Chondrocyte (in vitro differentiated cells): ENCODE results near the gene TALDO1. TPM values are rescaled to one million over a fixed set of nuclear protein-coding genes. Genes with fewer than 3 reads are reported as not detected.

Source experiments
- DNase-seq: peaks from one replicate; pipeline ENCODE4 v3.0.0; 2021; ENCODE audit warnings: mixed read lengths, low spot score
- H3K27ac Mint-ChIP-seq: one replicate; pipeline ENCODE4 v1.8.0; 2021; ENCODE audit warnings: mild to moderate bottlenecking, moderate library complexity, mixed read lengths; ENCODE audit not compliant: unreplicated experiment
- H3K27me3 Mint-ChIP-seq: 2 replicates; pipeline ENCODE4 v1.8.0; 2021; ENCODE audit warnings: low read depth, mixed read lengths
- H3K36me3 Mint-ChIP-seq: 2 replicates; pipeline ENCODE4 v1.8.0; 2021; ENCODE audit warnings: low read depth, mixed read lengths
- H3K4me1 Mint-ChIP-seq: 2 replicates; pipeline ENCODE4 v1.8.0; 2021; ENCODE audit warnings: low read depth, mild to moderate bottlenecking, mixed read lengths
- H3K4me3 Mint-ChIP-seq: one replicate; pipeline ENCODE4 v1.8.0; 2021; ENCODE audit warnings: mild to moderate bottlenecking, moderate library complexity, mixed read lengths; ENCODE audit not compliant: unreplicated experiment
- H3K9me3 Mint-ChIP-seq: 2 replicates; pipeline ENCODE4 v1.8.0; 2021; ENCODE audit warnings: low read depth, mixed read lengths
- total RNA-seq: library from RNA; stranded (reverse); gene quantifications from 3 replicates; pipeline ENCODE4 v1.2.1, GENCODE V29; 2021
- TF ChIP-seq, protein P1 (sequence below): fragments of 200-600 bp; sonication (generic); IDR thresholded peaks from 2 replicates; pipeline ENCODE4 v1.5.0; 2021; ENCODE audit warnings: antibody characterized with exemption, mild to moderate bottlenecking, moderate library complexity

Gene TALDO1
- total RNA-seq, 1 donor from 2014 or later = 151 TPM

DNA sequence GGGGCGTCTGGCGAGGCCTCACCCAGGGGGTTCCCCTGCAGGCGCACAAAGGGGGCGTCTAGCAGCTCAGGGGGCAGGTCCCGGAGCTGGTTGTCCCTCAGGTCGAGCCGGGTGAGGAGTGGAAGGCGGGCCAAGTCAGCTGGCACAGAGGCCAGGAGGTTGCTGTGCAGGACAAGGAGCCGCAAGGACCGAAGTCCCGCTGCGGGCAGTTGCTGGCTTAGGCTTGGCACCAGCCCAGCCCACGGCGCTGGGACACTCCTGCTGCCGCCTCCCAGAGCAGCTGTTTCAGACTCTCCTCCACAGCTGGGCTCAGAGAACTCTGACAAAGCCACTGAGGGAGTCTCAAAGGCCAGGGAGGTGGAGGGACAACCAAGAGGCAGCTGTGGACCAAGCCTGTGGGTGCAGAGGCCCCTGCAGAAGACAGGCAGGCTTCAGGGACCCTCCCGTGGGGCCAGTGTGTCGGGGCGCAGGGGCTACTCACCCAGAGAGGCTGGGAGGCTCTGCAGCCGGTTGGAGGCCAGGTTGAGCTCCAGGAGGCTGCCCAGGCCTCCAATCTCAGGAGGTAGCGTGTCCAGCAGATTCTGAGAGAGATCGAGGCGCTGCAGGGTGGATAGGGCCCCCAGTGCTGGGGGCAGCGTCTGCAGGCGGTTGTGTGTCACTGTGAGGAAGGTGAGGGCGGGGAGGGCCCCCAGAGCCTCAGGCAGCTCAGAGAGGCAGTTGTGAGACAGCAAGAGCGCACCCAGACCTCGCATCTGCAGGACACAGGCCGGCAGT lies 55.6 kb downstream of the TALDO1 start:
- no peaks in the 10 kb centered on the region for H3K27me3 Mint-ChIP-seq
- peaks cover 2% of the 10 kb centered on the region for H3K36me3 Mint-ChIP-seq
- no peak overlapping the region for H3K4me3 Mint-ChIP-seq
- H3K27ac Mint-ChIP-seq = no peak overlapping the region
- DNase-seq = no peak
- no peaks in the 10 kb centered on the region for H3K9me3 Mint-ChIP-seq
- TF ChIP-seq, protein P1, sequence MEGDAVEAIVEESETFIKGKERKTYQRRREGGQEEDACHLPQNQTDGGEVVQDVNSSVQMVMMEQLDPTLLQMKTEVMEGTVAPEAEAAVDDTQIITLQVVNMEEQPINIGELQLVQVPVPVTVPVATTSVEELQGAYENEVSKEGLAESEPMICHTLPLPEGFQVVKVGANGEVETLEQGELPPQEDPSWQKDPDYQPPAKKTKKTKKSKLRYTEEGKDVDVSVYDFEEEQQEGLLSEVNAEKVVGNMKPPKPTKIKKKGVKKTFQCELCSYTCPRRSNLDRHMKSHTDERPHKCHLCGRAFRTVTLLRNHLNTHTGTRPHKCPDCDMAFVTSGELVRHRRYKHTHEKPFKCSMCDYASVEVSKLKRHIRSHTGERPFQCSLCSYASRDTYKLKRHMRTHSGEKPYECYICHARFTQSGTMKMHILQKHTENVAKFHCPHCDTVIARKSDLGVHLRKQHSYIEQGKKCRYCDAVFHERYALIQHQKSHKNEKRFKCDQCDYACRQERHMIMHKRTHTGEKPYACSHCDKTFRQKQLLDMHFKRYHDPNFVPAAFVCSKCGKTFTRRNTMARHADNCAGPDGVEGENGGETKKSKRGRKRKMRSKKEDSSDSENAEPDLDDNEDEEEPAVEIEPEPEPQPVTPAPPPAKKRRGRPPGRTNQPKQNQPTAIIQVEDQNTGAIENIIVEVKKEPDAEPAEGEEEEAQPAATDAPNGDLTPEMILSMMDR = no peak
- H3K4me1 Mint-ChIP-seq = peaks cover 17% of the 10 kb centered on the region

DNA sequence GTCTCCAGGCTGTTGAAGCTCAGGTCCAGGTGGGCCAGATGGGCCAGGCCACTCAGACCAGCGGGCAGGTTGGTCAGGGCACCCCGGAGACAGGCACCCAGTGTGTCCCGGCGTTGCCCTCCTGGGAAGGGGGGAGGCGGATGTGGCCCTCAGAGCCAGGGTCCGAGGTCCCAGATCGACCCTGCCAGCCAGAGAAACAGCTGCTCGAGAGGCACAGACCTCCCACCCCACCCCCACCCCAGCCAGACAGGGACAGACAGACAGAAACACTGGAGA lies 56.1 kb downstream of the TALDO1 start:
- Mint-ChIP-seq H3K9me3 (no peaks in the 10 kb centered on the region), H3K27me3 (no peaks in the 10 kb centered on the region), H3K36me3 (peaks cover 2% of the 10 kb centered on the region), H3K27ac (no peak overlapping the region), H3K4me1 (peaks cover 19% of the 10 kb centered on the region), H3K4me3 (no peak overlapping the region)
- DNase-seq = no peak
- TF ChIP-seq, protein P1 = no peak

DNA sequence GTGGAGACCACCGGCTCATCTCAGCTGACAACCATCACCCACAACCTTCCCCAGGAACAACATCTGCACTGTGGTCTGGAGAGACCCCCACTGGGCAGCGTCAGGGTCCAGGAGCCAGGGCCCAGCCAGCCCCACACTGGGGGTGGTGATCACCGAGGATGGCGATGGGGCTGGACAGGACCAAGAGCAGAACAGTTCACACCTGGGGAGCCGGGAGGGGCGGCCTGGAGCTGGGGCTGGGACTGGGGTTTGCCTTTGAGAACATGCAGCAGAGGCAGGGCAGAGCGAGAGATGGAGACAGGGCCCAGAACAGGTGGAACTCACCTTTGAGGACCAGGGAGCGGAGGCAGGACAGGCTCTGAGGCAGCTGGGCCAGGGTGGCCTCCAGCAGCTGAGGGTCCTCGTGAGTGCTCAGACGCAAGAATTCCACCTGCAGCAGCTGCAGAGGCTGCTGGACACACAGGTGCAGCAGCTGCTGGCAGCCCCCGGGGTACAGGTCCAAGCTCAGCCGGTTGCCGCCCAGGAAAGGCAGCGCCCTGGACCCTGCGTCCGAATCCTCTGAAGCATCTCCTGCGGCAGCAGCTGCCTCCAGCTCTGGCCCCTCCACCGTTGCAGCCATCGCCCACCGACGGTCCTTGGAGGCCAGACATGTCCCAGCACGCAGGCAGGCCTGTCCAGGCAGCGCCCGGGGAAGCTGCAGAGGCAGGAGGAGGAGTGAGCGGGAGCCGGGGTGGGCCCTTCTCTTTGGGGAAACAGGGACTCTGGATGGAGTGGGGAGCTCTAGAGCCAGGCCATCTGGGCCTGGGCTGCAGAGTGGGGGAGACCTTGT lies 56.7 kb downstream of the TALDO1 start:
- no peak for DNase-seq
- Mint-ChIP-seq H3K27me3 (no peaks in the 10 kb centered on the region), H3K36me3 (peaks cover 2% of the 10 kb centered on the region), H3K4me3 (peak overlapping the region; percentile 70), H3K27ac (no peak overlapping the region), H3K9me3 (no peaks in the 10 kb centered on the region), H3K4me1 (peaks cover 25% of the 10 kb centered on the region)
- TF ChIP-seq, protein P1 = no peak

DNA sequence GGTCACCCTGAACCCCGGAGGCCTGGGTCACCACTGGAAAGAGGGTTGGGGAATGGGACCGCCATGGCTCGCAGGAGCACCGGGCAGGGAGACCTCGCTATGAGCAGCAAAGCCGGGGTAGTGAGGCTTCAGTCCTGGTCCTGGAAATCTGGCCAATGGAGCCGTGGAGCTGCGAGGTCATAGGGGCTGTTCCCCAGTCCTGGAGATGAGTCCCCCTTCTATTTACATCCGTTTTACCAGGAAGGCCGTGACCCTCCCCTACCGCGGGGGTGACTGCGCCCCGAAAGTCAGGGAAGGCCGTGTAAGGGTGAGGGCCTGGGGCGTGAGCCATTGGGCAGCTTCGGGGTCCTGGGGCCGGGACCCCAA lies 57.3 kb downstream of the TALDO1 start:
- TF ChIP-seq, protein P1 = no peak
- Mint-ChIP-seq H3K9me3 (no peaks in the 10 kb centered on the region), H3K4me3 (peak overlapping the region; percentile 70), H3K4me1 (peaks cover 26% of the 10 kb centered on the region), H3K27ac (no peak overlapping the region), H3K27me3 (no peaks in the 10 kb centered on the region), H3K36me3 (peaks cover 2% of the 10 kb centered on the region)
- no peak for DNase-seq

DNA sequence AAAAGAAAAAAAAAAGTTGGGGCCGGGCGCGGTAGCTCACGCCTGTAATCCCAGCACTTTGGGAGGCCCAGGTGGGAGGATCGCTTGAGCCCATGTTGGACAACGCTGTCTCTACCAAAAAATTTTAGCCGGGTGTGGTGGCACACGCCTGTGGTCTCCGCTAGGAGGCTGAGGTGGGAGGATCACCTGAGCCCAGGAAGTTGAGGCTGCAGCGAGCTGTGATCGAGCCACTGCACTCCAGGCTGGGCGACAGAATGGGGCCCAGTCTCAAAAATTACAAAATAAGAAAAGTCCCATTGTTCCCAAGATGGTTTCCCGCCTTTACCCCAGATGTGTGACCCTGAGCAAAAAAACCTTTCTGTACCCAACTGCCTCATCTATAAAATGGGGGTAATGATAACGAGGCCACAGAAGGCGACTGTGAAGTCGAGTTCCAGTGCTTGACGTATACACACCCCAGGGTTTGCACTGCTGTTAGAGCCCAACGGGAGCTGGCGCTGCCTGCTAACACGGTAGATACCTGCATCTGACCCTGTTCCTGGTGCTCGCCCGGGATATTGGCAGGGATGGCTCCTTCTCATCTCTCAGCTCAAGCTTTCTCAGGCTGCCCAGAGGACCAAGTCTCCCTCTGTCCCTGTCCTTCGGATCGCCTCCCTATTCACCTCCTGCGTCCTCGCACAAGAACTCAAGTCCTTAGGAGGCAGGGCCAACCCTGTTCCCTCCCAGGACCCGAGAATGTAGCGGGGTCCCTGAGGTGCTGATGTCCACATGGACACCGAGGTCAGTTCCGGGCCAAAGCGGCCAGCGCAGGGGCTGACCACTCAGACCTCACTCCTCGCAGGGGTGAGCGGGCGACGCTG lies 61.4 kb downstream of the TALDO1 start:
- DNase-seq = no peak
- H3K4me1 Mint-ChIP-seq = peaks cover 47% of the 10 kb centered on the region

More for the DNA sequence above, 61.4 kb downstream of the TALDO1 start:
- H3K27me3 Mint-ChIP-seq = no peaks in the 10 kb centered on the region
- no peaks in the 10 kb centered on the region for H3K9me3 Mint-ChIP-seq
- H3K27ac Mint-ChIP-seq = peak overlapping the region; percentile 98
- TF ChIP-seq, protein P1 = no peak
- peaks cover 13% of the 10 kb centered on the region for H3K36me3 Mint-ChIP-seq
- H3K4me3 Mint-ChIP-seq = peak overlapping the region; percentile 85
